Neural crest cell (in vitro differentiated cells): ENCODE measurements around the gene LRRC7. TPM values are rescaled to one million over a fixed set of nuclear protein-coding genes. Genes with fewer than 3 reads are reported as not detected.

Experiments used
- DNase-seq: peaks from one replicate; pipeline ENCODE4 v3.0.0; 2021; ENCODE audit warnings: low read depth, mixed read lengths, low spot score
- H3K27ac Mint-ChIP-seq: one replicate; pipeline ENCODE4 v1.8.0; 2021; ENCODE audit warnings: mild to moderate bottlenecking, mixed read lengths; ENCODE audit not compliant: unreplicated experiment
- H3K27me3 Mint-ChIP-seq: 2 replicates; pipeline ENCODE4 v1.8.0; 2021; ENCODE audit warnings: low read depth, mild to moderate bottlenecking, mixed read lengths
- H3K36me3 Mint-ChIP-seq: 2 replicates; pipeline ENCODE4 v1.8.0; 2021; ENCODE audit warnings: low read depth, mild to moderate bottlenecking, mixed read lengths
- H3K4me1 Mint-ChIP-seq: 2 replicates; pipeline ENCODE4 v1.8.0; 2021; ENCODE audit warnings: mixed read lengths
- H3K4me3 Mint-ChIP-seq: one replicate; pipeline ENCODE4 v1.8.0; 2021; ENCODE audit warnings: mild to moderate bottlenecking, mixed read lengths
- H3K9me3 Mint-ChIP-seq: 2 replicates; pipeline ENCODE4 v1.8.0; 2021; ENCODE audit warnings: mixed read lengths
- CTCF ChIP-seq: fragments of 200-600 bp; sonication (generic); conservative IDR thresholded peaks from 2 replicates; pipeline ENCODE4 v1.5.0; 2021; ENCODE audit warnings: antibody characterized with exemption, mild to moderate bottlenecking
- total RNA-seq: library from RNA; stranded (reverse); gene quantifications from 2 replicates; pipeline ENCODE4 v1.2.1, GENCODE V29; 2021

LRRC7 gene
- total RNA-seq, 1 donor from 2014 or later, result 2.4 TPM

DNA sequence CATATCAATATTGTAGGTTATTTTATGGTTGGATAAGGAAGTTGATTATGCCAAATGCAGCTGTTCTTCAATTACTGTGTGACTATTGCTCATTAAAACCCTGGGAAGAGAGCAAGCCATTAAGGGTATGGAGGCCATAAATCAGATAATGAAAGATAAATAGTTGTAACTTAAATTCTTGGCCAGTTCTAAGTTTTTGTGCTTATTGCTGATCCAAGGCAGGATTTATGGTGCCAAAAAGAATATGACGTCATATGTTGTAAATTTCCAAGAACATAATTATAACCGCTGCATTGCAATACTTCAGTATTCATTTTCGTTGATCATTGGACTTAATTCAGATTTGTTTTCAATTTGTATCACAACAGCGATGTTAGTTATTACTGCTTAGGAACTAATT is 426.1 kb downstream of the LRRC7 start:
- no peak for TF ChIP-seq CTCF
- H3K36me3 Mint-ChIP-seq, result no peaks in the 10 kb centered on the region
- no peaks in the 10 kb centered on the region for H3K4me1 Mint-ChIP-seq
- no peaks in the 10 kb centered on the region for H3K9me3 Mint-ChIP-seq
- no peak for DNase-seq
- no peak overlapping the region for H3K27ac Mint-ChIP-seq
- no peaks in the 10 kb centered on the region for H3K27me3 Mint-ChIP-seq
- H3K4me3 Mint-ChIP-seq, result no peak overlapping the region

DNA sequence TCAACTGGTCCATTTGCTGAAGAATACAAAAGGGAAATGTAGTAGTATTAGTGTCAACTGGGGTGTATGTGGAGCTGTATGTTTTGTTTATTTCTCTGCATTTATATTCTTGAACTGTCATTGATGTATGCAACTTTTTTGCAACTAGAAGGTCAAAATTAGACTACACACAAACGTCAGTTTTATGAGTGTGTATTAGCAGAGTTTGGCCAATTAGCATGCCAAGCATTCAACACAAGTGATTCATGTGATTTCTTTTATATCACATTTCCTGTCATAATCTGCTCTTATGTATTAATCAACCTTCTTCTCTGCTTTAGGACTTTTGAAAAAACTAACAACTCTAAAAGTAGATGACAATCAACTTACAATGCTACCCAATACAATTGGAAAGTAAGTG is 426.5 kb downstream of the LRRC7 start:
- no peak overlapping the region for H3K4me3 Mint-ChIP-seq
- TF ChIP-seq CTCF, result no peak
- no peak for DNase-seq
- H3K27me3 Mint-ChIP-seq, result no peaks in the 10 kb centered on the region
- no peaks in the 10 kb centered on the region for H3K4me1 Mint-ChIP-seq
- no peak overlapping the region for H3K27ac Mint-ChIP-seq
- H3K9me3 Mint-ChIP-seq, result no peaks in the 10 kb centered on the region
- H3K36me3 Mint-ChIP-seq, result no peaks in the 10 kb centered on the region

DNA sequence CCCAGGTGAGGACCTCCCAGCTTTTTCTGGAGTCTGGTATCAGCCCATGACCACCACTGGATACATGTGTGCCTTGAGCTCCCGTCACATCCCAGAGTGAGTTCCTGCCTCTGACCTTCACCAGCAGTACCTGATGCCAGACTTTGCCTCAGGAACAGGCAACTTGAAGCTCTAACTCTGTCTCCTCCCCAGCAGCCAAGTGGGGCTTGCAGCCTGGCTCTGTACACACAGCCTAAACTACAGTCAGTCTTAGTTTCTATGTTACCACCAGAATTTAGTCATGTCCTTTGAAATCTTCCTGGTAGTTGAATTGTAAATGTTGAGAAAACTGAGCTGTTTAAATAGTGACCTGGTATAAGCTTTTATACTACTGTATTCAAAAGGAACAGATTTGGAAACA is 431.1 kb downstream of the LRRC7 start:
- H3K9me3 Mint-ChIP-seq, result no peaks in the 10 kb centered on the region
- H3K36me3 Mint-ChIP-seq, result no peaks in the 10 kb centered on the region
- no peaks in the 10 kb centered on the region for H3K27me3 Mint-ChIP-seq
- H3K4me1 Mint-ChIP-seq, result no peaks in the 10 kb centered on the region
- no peak overlapping the region for H3K4me3 Mint-ChIP-seq
- TF ChIP-seq CTCF, result no peak
- no peak overlapping the region for H3K27ac Mint-ChIP-seq
- DNase-seq, result no peak

GRCh38 chr1:70003211-70003908 is 435.6 kb downstream of the LRRC7 start:
- Mint-ChIP-seq H3K36me3 (no peaks in the 10 kb centered on the region), H3K27ac (no peak overlapping the region), H3K4me3 (no peak overlapping the region), H3K27me3 (no peaks in the 10 kb centered on the region), H3K4me1 (no peaks in the 10 kb centered on the region), H3K9me3 (no peaks in the 10 kb centered on the region)
- TF ChIP-seq CTCF, result no peak
- no peak for DNase-seq

DNA sequence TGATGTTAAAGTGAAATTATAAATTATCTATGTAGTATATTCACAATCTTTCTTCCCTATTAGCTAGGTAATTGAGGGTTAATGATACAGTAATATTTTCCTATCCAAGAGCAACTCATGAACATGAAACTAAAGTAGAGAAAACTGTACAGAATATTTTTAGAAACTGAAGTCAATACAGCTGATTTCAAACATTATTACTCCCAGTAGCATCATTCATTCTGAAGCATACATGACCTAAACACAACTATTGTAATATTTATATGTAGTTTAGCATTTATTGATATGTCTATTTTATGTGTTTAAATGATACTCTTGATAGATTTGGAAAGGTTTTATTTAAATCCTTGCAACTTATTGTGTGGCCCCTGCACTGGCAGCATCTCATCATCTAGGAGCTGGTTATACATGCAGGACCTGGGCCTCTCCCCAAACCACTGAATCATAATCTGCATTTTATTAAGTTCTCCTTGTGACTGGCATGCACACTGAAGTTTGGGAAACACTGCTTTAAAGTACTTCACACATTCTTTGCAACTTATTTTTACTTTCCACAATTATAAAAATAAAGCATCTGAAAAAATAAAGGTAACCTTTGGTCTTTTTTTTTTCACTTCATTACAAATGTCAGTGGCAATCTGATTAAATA is 437.8 kb downstream of the LRRC7 start:
- Mint-ChIP-seq H3K27ac (no peak overlapping the region), H3K9me3 (no peaks in the 10 kb centered on the region), H3K36me3 (no peaks in the 10 kb centered on the region), H3K4me1 (no peaks in the 10 kb centered on the region), H3K4me3 (no peak overlapping the region), H3K27me3 (no peaks in the 10 kb centered on the region)
- TF ChIP-seq CTCF, result no peak
- DNase-seq, result no peak
